PC-3 (cell line): ENCODE measurements around the gene DLGAP1. TPM values are rescaled to one million over a fixed set of nuclear protein-coding genes. Genes with fewer than 3 reads are reported as not detected.

Source experiments
- ATAC-seq: fragments of 200-7000 bp; cut with Tn5 transposase; 2 replicates; pipeline ENCODE4 v1.9.1; 2020; ENCODE audit warnings: mild to moderate bottlenecking, moderate library complexity
- BruUV-seq: library from RNA; stranded (reverse); fragments of 400-500 nt; replicated peaks from 2 replicates; lab custom pipeline; 2021; lab: Mats Ljungman, UMichigan
- CTCF ChIA-PET: fragments of 300-600 bp; sonication (Branson Sonifier 250); formaldehyde crosslinking; loops from one replicate; lab custom pipeline; 2022; ENCODE audit warnings: antibody characterized with exemption; lab: Charles Lee
- POLR2A ChIA-PET: fragments of 300-600 bp; sonication (Branson Sonifier 250); formaldehyde crosslinking; loops from one replicate; lab custom pipeline; 2022; ENCODE audit warnings: antibody characterized with exemption; ENCODE audit not compliant: unreplicated experiment; lab: Charles Lee
- DNase-seq: peaks from one replicate; pipeline ENCODE4 v3.0.0-alpha.2; 2015
- H2AFZ ChIP-seq: fragments of 300-600 bp; sonication (generic); 2 replicates; pipeline ENCODE4 v1.6.0; 2016; ENCODE audit warnings: antibody characterized with exemption, low read length
- H3F3A ChIP-seq: fragments of 300-600 bp; sonication (generic); one replicate; pipeline ENCODE4 v1.6.0; 2017; ENCODE audit warnings: antibody characterized with exemption, low read length, control low read depth, mild to moderate bottlenecking; ENCODE audit not compliant: unreplicated experiment
- H3K27ac ChIP-seq: fragments of 300-600 bp; sonication (generic); 2 replicates; pipeline ENCODE4 v1.5.1; 2016; ENCODE audit warnings: mild to moderate bottlenecking, low read length
- H3K27me3 ChIP-seq: fragments of 300-600 bp; sonication (generic); 2 replicates; pipeline ENCODE4 v1.6.1; 2016; ENCODE audit warnings: low read length, mixed read lengths
- H3K36me3 ChIP-seq: fragments of 300-600 bp; sonication (generic); 2 replicates; pipeline ENCODE4 v1.6.1; 2016; ENCODE audit warnings: low read depth, mixed run types, low read length, mixed read lengths
- H3K4me1 ChIP-seq: fragments of 300-600 bp; sonication (generic); 2 replicates; pipeline ENCODE4 v1.5.1; 2016; ENCODE audit warnings: low read length; ENCODE audit not compliant: insufficient read depth
- H3K4me2 ChIP-seq: fragments of 300-600 bp; sonication (generic); 2 replicates; pipeline ENCODE4 v1.6.0; 2016; ENCODE audit warnings: low read length
- H3K4me3 ChIP-seq: fragments of 300-600 bp; sonication (generic); 2 replicates; pipeline ENCODE4 v1.5.1; 2016; ENCODE audit warnings: mild to moderate bottlenecking, low read length, mixed read lengths
- H3K79me2 ChIP-seq: fragments of 300-600 bp; sonication (generic); 2 replicates; pipeline ENCODE4 v1.6.1; 2017; ENCODE audit warnings: low read length, mixed read lengths
- H3K9ac ChIP-seq: fragments of 300-600 bp; sonication (generic); 2 replicates; pipeline ENCODE4 v1.6.0; 2016; ENCODE audit warnings: mild to moderate bottlenecking, low read length
- H3K9me2 ChIP-seq: fragments of 300-600 bp; sonication (generic); replicated peaks from 2 replicates; pipeline ENCODE4 v1.6.1; 2016; ENCODE audit warnings: mixed run types, low read length, mixed read lengths
- H3K9me3 ChIP-seq: fragments of 300-600 bp; sonication (generic); 2 replicates; pipeline ENCODE4 v1.6.1; 2016; ENCODE audit warnings: low read length, mixed read lengths
- H4K20me1 ChIP-seq: fragments of 300-600 bp; sonication (generic); 2 replicates; pipeline ENCODE4 v1.6.1; 2016; ENCODE audit warnings: low read length, mixed read lengths
- CTCF ChIP-seq: fragments of 300-600 bp; sonication (generic); conservative IDR thresholded peaks from 2 replicates; pipeline ENCODE4 v1.5.1; 2017; ENCODE audit warnings: antibody characterized with exemption, low read depth, mild to moderate bottlenecking, low read length
- EZH2 ChIP-seq: fragments of 300-600 bp; sonication (generic); IDR thresholded peaks from one replicate; pipeline ENCODE4 v1.6.1; 2017; ENCODE audit warnings: antibody characterized with exemption, mild to moderate bottlenecking, low read length; ENCODE audit not compliant: unreplicated experiment
- EZH2phosphoT487 ChIP-seq: fragments of 300-600 bp; sonication (generic); IDR thresholded peaks from 2 replicates; pipeline ENCODE4 v1.6.1; 2018; ENCODE audit warnings: mild to moderate bottlenecking, antibody characterized with exemption, low read length, borderline replicate concordance
- intact Hi-C: fragments of 100-400 bp; cut with micrococcal nuclease; formaldehyde crosslinking; loops from 2 replicates; pipeline ENCODE4 v1.9.0; 2023
- total RNA-seq: library from RNA; depleted of rRNA; stranded (reverse); fragments of >200 nt; gene quantifications from 2 replicates; pipeline ENCODE4 v1.2.3, GENCODE V29; 2014

Gene DLGAP1
- total RNA-seq, 1 experiment from 2014 or later: not detected

DNA sequence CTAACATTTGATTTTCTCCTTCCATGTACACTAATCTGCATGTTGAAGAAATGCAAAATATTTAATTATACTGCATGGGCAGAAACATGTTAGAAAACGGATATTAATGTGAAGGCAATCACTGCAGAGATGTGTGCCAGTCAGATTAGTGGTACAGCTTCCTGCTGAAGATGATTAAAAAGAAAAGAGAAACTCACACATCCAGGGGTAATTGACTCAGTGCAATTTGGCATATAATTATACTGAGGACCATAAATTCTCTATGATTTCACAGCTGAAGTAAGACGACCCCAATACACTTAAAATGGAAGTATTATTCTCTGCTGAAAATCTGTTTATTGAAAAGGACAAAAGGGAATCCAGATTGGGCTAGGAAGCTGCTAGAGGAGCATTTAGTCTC, 761.7 kb downstream of the DLGAP1 start:
- Histone ChIP-seq H3K9ac (no peak overlapping the region), H3F3A (no peaks in the 10 kb centered on the region), H3K79me2 (no peaks in the 10 kb centered on the region), H3K4me1 (no peaks in the 10 kb centered on the region), H4K20me1 (no peaks in the 10 kb centered on the region), H3K9me2 (no peaks in the 10 kb centered on the region), H3K27me3 (no peaks in the 10 kb centered on the region), H3K27ac (no peak overlapping the region), H3K4me3 (no peak overlapping the region), H2AFZ (no peak overlapping the region), H3K4me2 (no peak overlapping the region), H3K36me3 (no peaks in the 10 kb centered on the region), H3K9me3 (no peaks in the 10 kb centered on the region)
- intact Hi-C loops: no loop called here
- no TSS peak for BruUV-seq
- ChIA-PET POLR2A (no interaction called here), CTCF (no interaction called here)
- no peak for ATAC-seq
- no peak for DNase-seq
- TF ChIP-seq EZH2 (no peak), EZH2phosphoT487 (no peak), CTCF (no peak)

DNA sequence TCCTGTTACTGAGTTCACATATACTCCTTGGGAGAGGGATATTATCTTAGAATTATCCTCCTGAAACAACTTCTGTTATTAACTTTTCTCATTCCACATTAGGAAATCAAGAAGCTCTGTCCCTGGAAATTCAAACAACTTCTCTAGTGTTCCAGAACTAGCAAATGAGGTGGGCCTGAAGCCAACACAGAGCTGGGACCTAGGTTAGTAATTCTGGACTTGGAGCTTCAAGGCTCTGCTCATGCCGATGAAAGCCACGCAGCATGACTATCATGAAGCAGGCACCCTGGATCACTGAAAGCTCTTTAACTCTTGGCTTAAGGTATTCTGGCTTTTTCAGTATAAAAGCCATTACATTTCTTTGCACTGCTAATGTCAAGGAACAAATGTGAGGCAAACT, 762.4 kb downstream of the DLGAP1 start:
- H3K9me2 ChIP-seq: no peaks in the 10 kb centered on the region
- no peaks in the 10 kb centered on the region for H3K4me1 ChIP-seq
- BruUV-seq: no TSS peak
- POLR2A ChIA-PET: interaction anchor here (0.6 kb wide), 2 partner anchors 272 to 1604 kb away, joined by 3 to 4 read pairs; no protein-coding TSS in a partner anchor
- TF ChIP-seq EZH2phosphoT487: no peak
- TF ChIP-seq EZH2: no peak
- TF ChIP-seq CTCF: no peak
- no peak overlapping the region for H3K9ac ChIP-seq
- H3K27ac ChIP-seq: no peak overlapping the region
- CTCF ChIA-PET: no interaction called here
- H4K20me1 ChIP-seq: no peaks in the 10 kb centered on the region
- intact Hi-C loops: no loop called here
- H2AFZ ChIP-seq: no peak overlapping the region
- H3K27me3 ChIP-seq: no peaks in the 10 kb centered on the region
- H3K9me3 ChIP-seq: no peaks in the 10 kb centered on the region
- no peaks in the 10 kb centered on the region for H3F3A ChIP-seq
- no peak overlapping the region for H3K4me2 ChIP-seq
- H3K4me3 ChIP-seq: no peak overlapping the region
- no peaks in the 10 kb centered on the region for H3K79me2 ChIP-seq
- DNase-seq (no peak), ATAC-seq (no peak)
- H3K36me3 ChIP-seq: no peaks in the 10 kb centered on the region

- Histone ChIP-seq H4K20me1 (no peaks in the 10 kb centered on the region), H3K9ac (no peak overlapping the region), H3K27me3 (no peaks in the 10 kb centered on the region), H3K27ac (no peak overlapping the region), H3K9me2 (no peaks in the 10 kb centered on the region), H3K4me3 (no peak overlapping the region), H3F3A (no peaks in the 10 kb centered on the region), H2AFZ (no peak overlapping the region), H3K9me3 (no peaks in the 10 kb centered on the region), H3K4me2 (no peak overlapping the region), H3K36me3 (no peaks in the 10 kb centered on the region), H3K4me1 (no peaks in the 10 kb centered on the region), H3K79me2 (no peaks in the 10 kb centered on the region)
- no TSS peak for BruUV-seq
- intact Hi-C loops: no loop called here
- no peak for DNase-seq
- no peak for ATAC-seq
- ChIA-PET POLR2A (interaction anchor here (0.6 kb wide), 2 partner anchors 272 to 1605 kb away, joined by 3 to 4 read pairs; no protein-coding TSS in a partner anchor), CTCF (no interaction called here)
- no peak for TF ChIP-seq CTCF
Observed at GRCh38 chr18:3692113-3692621, 762.9 kb downstream of the DLGAP1 start.
